ENCODE results near the gene ANO10.
"Not testable (repeated sequence)": the region's sequence is repeated elsewhere in the genome, so short reads cannot be mapped to it uniquely, and the experiment has no call there.

DNA sequence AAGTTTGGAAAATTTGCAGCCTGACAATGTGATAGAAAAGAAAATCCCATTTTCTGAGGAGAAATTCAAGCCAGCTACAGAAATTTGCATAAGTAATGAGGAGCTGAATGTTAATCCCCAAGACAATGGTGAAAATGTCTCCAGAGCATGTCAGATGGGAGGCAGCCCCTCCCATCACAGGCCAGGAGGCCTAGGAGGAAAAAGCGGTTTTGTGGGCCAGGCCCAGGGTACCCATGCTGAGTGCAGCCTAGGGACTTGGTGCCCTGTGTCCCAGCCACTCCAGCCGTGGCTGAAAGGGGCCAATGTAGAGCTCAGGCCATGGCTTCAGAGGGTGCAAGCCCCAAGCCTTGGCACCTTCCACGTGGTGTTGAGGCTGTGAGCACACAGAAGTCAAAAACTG lies 159.2 kb downstream of the ANO10 start:
- TF ChIP-seq, protein P1, sequence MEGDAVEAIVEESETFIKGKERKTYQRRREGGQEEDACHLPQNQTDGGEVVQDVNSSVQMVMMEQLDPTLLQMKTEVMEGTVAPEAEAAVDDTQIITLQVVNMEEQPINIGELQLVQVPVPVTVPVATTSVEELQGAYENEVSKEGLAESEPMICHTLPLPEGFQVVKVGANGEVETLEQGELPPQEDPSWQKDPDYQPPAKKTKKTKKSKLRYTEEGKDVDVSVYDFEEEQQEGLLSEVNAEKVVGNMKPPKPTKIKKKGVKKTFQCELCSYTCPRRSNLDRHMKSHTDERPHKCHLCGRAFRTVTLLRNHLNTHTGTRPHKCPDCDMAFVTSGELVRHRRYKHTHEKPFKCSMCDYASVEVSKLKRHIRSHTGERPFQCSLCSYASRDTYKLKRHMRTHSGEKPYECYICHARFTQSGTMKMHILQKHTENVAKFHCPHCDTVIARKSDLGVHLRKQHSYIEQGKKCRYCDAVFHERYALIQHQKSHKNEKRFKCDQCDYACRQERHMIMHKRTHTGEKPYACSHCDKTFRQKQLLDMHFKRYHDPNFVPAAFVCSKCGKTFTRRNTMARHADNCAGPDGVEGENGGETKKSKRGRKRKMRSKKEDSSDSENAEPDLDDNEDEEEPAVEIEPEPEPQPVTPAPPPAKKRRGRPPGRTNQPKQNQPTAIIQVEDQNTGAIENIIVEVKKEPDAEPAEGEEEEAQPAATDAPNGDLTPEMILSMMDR (IDR thresholded peaks at IDR 0.05), result not testable (repeated sequence)
- not testable (repeated sequence) for TF ChIP-seq POLR2A (IDR thresholded peaks at IDR 0.05)
